Gastroesophageal sphincter (tissue), 4 donors: ENCODE results near the gene SPARCL1. TPM values are rescaled to one million over a fixed set of nuclear protein-coding genes. Genes with fewer than 3 reads are reported as not detected.

ENCODE experiments used
- ATAC-seq: fragments of 150-250 bp; one replicate; pipeline ENCODE4 v1.9.1; 2016; ENCODE audit warnings: mild to moderate bottlenecking, moderate library complexity
- H3K27ac ChIP-seq, 4 donors: fragments of 200-600 bp; sonication (generic) in 3 of 4; 1 replicate in 3 of 4; 2 replicates in 1 of 4; pipeline ENCODE4 v1.5.1; 2016 to 2019
- H3K27me3 ChIP-seq: fragments of 200-600 bp; sonication (generic); one replicate; pipeline ENCODE4 v1.5.1; 2019
- H3K36me3 ChIP-seq, 2 donors: fragments of 200-600 bp; sonication (generic); one replicate each; pipeline ENCODE4 v1.5.1; 2019; ENCODE audit warnings: control low read depth in 1 of 2
- H3K4me1 ChIP-seq, 3 donors: fragments of 200-600 bp; sonication (generic); 1 replicate in 2 of 3; 2 replicates in 1 of 3; pipeline ENCODE4 v1.5.1; 2016 to 2019; ENCODE audit warnings: control low read depth in 2 of 3
- H3K4me3 ChIP-seq, 2 donors: fragments of 200-600 bp; sonication (generic); one replicate each; pipeline ENCODE4 v1.5.1; 2019; ENCODE audit warnings: mild to moderate bottlenecking in 1 of 2, moderate library complexity in 1 of 2
- H3K9me3 ChIP-seq, 3 donors: fragments of 200-600 bp; sonication (generic); one replicate each; pipeline ENCODE4 v1.5.1; 2017 to 2019; ENCODE audit warnings: control low read depth in 2 of 3
- CTCF ChIP-seq, 4 experiments: fragments of 200-600 bp in 2 of 4; fragments of 450-650 bp in 2 of 4; sonication (generic) in 1 of 4; IDR thresholded peaks; one replicate each; pipeline ENCODE4 v1.5.1; 2017 to 2019; ENCODE audit warnings: antibody characterized with exemption in 4 of 4, mild to moderate bottlenecking in 2 of 4, moderate library complexity in 2 of 4
- EP300 ChIP-seq: sonication (generic); formaldehyde crosslinking; IDR thresholded peaks from one replicate; pipeline ENCODE4 v1.6.1; 2017; ENCODE audit warnings: antibody characterized with exemption, mild to moderate bottlenecking
- POLR2A ChIP-seq, 2 donors: fragments of 450-650 bp; IDR thresholded peaks; one replicate each; pipeline ENCODE4 v1.6.1; 2017; ENCODE audit warnings: antibody characterized with exemption in 2 of 2, mild to moderate bottlenecking in 2 of 2, moderate library complexity in 1 of 2
- POLR2AphosphoS5 ChIP-seq: sonication (generic); formaldehyde crosslinking; IDR thresholded peaks from one replicate; pipeline ENCODE4 v1.6.1; 2017; ENCODE audit warnings: antibody characterized with exemption
- WGBS, 2 donors: methylation state at CpG; one replicate each; pipeline ENCODE4 v1.1.5; 2018; ENCODE audit warnings: low coverage in 1 of 2; 5-methylcytosine and 5-hydroxymethylcytosine counted together
- total RNA-seq, 4 donors: library from RNA; depleted of rRNA; stranded (reverse); fragments of >200 nt; gene quantifications; one replicate each; pipeline ENCODE4 v1.1.0, GENCODE V29; 2016

Gene SPARCL1
- total RNA-seq, 4 donors from 2014 or later: 1,558 to 2,335 (median 1,828) TPM

- TF ChIP-seq CTCF (IDR thresholded peaks at IDR 0.05) (no peak), POLR2AphosphoS5 (no peak)
- 70% methylated on average over 1 of the region's 1 CpG; no CpG with 5 or more reads in 1 of the 2 donors for WGBS, 2 donors
- H3K27ac ChIP-seq: peak overlapping the region in 3 of 4 donors; percentile 33 to 58 (median 54)
- no peaks in the 10 kb centered on the region for H3K9me3 ChIP-seq
- H3K4me3 ChIP-seq: no peak overlapping the region
- no peaks in the 10 kb centered on the region for H3K4me1 ChIP-seq
- peaks cover 11 to 98% of the 10 kb centered on the region in 2 donors for H3K36me3 ChIP-seq
- H3K27me3 ChIP-seq: no peaks in the 10 kb centered on the region
- ATAC-seq: no peak
Observed at GRCh38 chr4:87478732-87479250, 50.4 kb downstream of the SPARCL1 start.

GRCh38 chr4:87476934-87477333 is 52.2 kb downstream of the SPARCL1 start:
- Histone ChIP-seq H3K4me3 (no peak overlapping the region), H3K27ac (peak overlapping the region in 3 of 4 donors; percentile 31 to 63 (median 33)), H3K27me3 (no peaks in the 10 kb centered on the region), H3K36me3 (peaks cover 11 to 98% of the 10 kb centered on the region in 2 donors), H3K4me1 (no peaks in the 10 kb centered on the region), H3K9me3 (no peaks in the 10 kb centered on the region)
- ATAC-seq: no peak
- TF ChIP-seq POLR2AphosphoS5 (no peak), POLR2A (IDR thresholded peaks at IDR 0.05) (no peak), CTCF (IDR thresholded peaks at IDR 0.05) (no peak), EP300 (no peak)
- WGBS, 2 donors: 56 to 57% methylated on average over 3 of the region's 3 CpGs

- Histone ChIP-seq H3K27ac (peak overlapping the region in 3 of 4 donors; percentile 22 to 57 (median 40)), H3K36me3 (peaks cover 0 to 23% of the 10 kb centered on the region in 2 donors), H3K27me3 (no peaks in the 10 kb centered on the region), H3K9me3 (no peaks in the 10 kb centered on the region), H3K4me3 (no peak overlapping the region), H3K4me1 (peaks cover 0 to 8% (median 0%) of the 10 kb centered on the region in 3 donors)
- TF ChIP-seq EP300: no peak
- TF ChIP-seq CTCF (IDR thresholded peaks at IDR 0.05): no peak
- no peak for TF ChIP-seq POLR2A (IDR thresholded peaks at IDR 0.05)
- TF ChIP-seq POLR2AphosphoS5: peak; percentile 10
- WGBS, 2 donors: 70 to 83% methylated on average over 1 to 5 of the region's 6 CpGs
- no peak for ATAC-seq
Observed at GRCh38 chr4:87469390-87469789, 59.8 kb downstream of the SPARCL1 start.

- no peaks in the 10 kb centered on the region for H3K36me3 ChIP-seq
- H3K4me3 ChIP-seq: no peak overlapping the region
- no peaks in the 10 kb centered on the region for H3K27me3 ChIP-seq
- peak overlapping the region in 3 of 4 donors; percentile 32 to 52 (median 44) for H3K27ac ChIP-seq
- TF ChIP-seq EP300 (no peak), CTCF (IDR thresholded peaks at IDR 0.05) (peak; percentile 62 to 71 (median 68)), POLR2AphosphoS5 (no peak), POLR2A (IDR thresholded peaks at IDR 0.05) (no peak)
- 16 to 49% methylated on average over 3 to 5 of the region's 7 CpGs for WGBS, 2 donors
- peaks cover 0 to 8% (median 0%) of the 10 kb centered on the region in 3 donors for H3K4me1 ChIP-seq
- H3K9me3 ChIP-seq: no peaks in the 10 kb centered on the region
- no peak for ATAC-seq
Observed at GRCh38 chr4:87465739-87466366, 63.3 kb downstream of the SPARCL1 start.

- TF ChIP-seq POLR2A (IDR thresholded peaks at IDR 0.05) (no peak), CTCF (IDR thresholded peaks at IDR 0.05) (no peak), POLR2AphosphoS5 (no peak), EP300 (no peak)
- WGBS, 2 donors: 64 to 85% methylated on average over 2 of the region's 2 CpGs
- H3K27me3 ChIP-seq: no peaks in the 10 kb centered on the region
Observed at GRCh38 chr4:87462102-87462501, 67.1 kb downstream of the SPARCL1 start.

More at GRCh38 chr4:87462102-87462501, 67.1 kb downstream of the SPARCL1 start:
- peaks cover 4 to 24% of the 10 kb centered on the region in 2 donors for H3K36me3 ChIP-seq
- no peak for ATAC-seq
- peaks cover 0 to 8% (median 0%) of the 10 kb centered on the region in 3 donors for H3K4me1 ChIP-seq
- H3K4me3 ChIP-seq: no peak overlapping the region
- H3K9me3 ChIP-seq: no peaks in the 10 kb centered on the region
- H3K27ac ChIP-seq: no peak overlapping the region
